ENCODE data around the gene COBL.
"Not testable (repeated sequence)": the region's sequence is repeated elsewhere in the genome, so short reads cannot be mapped to it uniquely, and the experiment has no call there.

COBL gene

DNA sequence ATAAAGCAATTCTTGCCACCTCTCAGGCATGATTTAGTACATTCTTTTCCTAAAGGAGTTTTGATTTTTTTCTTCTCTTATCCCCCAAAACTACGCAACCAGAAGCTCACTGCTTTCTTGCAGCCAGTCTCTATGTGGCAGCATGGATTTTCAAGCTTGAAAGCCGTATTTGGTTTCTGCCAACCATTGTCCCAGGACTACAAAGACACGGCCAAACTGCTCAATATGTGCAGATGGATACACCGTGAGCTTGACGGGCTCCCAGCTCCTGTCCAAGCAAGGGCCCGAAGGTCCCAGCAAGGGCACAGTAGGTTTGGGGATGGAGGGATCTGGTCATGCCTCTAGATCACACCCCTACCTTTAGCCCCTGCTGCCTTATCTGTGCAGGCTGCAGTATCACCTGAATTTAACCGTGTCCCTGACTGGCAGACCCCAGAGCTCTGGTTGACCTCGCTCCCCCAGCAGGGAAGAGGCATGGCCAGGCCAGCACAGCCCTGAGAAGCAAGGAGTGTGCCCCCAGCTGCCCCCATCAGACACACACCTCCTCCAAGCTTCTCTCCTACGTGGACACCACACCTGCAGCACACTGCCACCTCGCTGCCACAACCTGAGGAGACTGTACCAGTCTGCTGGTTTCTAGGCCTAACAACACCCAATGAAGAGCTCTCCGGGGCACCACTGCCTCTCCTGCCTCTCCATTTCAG, 86.8 kb downstream of the COBL start:
- no peak for DNase-seq

DNA sequence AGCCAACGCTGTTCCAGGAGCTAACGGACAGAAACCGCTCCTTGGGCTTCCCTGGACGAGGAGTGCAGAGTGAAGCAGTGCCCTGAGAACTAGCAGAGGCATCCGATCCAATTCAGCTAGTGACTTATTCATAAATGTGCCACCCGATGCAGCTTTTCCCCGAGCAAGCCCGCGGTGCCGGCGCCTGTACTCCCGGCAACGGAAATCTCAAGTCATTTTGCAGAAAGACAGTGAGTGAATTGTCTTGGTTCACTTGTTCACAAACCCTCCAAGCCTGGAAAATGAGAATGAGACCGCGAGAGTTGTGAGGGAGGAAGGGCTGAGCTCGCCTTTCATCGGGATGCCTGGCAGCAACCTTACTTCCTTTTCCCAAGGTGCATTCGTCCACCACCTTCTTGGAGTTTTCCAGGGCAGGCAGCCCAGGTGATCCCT, 87.5 kb downstream of the COBL start:
- DNase-seq = no peak

DNA sequence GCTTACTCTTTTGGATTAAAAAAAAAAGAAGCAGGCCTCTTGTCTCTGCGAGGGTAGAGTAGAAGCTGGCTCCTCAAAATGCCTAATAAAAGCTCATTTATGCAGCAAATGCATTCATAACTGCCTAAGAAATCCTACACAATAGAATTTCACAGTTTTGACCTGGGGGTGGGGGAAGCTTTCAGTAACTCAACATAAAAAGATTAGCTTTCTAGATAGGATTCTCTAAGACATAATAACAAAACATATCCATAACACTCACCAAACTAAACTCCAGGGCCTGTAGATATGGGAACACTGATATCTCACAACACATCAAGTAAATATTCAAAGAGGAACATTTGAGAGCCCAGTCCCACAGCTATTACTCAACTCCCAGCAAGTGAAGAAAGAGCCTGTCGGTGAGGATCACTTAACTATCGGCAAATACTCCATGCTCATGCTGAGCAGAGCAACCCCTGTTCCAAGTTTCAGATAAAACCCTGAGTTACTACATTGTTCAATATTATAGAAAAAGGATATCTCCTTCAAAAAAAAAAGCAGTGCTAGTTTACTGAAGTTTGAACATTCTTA, 88.1 kb downstream of the COBL start:
- DNase-seq = no peak

DNA sequence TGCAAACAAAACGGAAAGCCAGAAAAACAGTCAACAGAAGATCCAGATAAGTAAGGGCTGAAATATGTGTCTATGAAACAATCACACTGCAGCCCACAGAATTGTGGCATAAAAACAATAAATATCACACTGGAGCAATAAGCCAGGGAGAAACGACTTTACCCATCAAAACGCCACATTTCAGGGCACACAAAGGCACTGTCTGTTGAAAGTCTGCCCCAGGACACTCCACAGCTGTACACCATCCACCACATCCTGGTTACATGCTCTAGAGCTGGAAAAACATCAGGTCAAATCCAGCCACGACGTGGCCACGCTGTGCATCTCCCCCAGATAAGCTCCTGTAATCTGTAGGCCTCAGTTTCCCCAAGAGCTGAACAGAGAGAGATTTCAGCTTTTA, 88.7 kb downstream of the COBL start:
- DNase-seq = no peak

DNA sequence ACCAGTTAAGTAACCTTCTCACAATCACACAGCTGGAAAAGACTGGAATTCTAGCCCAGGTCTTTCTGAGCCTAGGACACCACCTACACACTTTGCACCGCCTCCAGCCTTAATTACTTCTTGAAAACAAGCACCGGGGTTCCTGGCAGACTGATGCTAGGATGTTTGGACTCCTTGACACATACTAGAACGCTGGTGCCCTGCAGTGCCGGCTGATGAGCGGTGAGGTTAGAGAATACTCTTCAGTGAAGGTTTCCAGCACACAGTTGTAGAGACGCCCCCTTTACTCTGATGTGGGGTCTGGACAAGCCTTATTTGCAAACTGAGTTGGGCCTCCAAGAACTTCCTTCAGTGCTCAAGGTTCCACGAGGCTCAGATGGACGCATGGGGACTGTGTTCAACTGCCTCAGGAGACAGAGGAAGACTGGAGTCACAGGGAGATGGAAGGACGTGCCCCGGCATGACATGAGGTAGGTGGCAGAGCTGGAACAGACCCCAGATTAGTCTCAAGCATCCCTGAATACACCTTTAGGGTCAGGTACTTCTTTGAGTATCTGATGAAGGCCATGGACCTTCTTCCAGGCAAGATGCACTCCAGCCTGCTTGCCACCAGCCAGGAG, 89.6 kb downstream of the COBL start:
- no peak for DNase-seq

DNA sequence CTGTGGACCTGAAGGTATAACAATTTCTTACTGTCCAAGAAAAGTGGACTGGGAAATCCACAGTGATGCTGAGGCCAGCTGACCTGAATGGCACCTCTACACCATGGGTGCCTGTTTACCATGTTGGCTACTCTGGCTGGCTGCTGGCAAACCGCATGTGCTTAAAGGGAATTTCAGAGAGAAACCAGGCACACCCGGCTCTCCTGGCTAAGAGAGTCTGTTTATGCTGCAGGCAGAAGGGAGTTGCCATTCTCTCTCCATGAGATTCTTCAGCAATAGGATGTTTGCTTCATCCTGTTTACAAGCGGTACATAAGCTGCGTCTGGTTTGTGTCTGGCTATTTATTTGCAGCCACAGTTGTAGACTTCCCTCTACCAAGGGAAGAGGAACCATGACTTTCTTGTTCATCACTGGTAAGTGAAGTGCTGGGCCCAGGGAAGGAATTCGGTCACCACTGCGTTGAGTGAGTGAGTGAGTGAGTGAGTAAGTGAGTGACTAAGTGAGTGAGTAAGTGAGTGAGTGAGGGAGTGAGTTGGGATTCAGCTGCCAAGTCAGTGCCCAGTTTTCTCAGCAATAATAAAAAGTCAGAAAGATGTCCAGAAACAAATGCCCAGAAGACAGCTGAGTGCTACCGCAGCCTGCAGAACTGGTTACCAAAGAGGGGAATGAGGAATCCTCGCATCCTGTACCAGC, 90.4 kb downstream of the COBL start:
- DNase-seq = no peak

DNA sequence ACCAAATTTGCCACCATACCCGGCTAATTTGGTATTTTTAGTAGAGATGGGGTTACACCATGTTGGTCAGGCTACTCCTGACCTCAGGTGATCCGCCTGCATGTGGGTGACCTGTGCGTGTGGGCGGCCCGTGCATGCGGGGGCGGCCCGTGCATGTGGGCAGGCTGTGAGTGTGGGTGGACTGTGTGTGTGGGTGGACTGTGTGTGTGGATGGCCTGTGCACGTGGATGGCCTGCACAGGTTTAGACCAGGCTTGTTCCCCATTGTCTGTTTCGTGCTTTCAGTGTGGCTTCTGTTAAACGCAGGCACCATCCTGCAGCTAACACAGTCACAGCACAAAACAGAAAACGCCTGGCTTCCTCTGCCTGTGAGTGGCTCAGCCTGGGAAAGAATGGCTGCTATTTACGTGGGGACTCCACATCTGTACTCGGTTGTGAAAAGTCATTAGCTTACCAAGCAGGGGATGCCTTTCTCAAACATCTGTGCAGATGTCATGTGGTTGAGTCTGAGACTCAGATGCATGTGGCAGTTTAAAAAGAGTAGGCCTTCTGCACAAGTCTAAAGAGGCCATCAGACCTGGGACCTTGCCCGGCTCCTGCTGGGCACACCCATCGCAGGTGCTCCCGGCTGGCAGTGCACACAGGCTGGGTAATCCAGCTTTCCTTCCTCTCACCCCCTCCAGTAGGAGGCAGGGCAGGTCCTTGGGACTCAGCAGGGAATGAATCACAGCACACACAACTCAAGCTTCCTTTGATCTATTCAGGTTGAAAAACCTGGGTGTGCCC, 91.6 kb downstream of the COBL start:
- DNase-seq = no peak

DNA sequence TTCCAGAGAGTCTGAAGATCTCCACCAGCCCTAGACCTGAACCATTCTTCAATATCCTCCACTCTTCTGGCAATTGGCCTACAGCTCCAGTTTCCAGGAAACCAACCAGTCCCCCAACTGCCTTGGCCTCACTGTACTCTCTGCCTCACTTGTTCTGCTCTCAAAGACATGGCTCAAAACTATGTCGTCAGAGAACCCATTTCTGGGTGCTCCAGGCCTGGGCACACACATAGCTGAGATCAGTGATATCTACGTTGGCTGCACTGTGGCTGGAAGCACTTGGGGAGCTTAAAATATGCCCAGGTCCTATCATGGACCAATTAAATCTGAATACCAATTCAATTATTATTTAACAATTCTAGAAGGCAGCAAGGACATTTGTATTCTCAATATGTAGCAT, 93.1 kb downstream of the COBL start:
- DNase-seq = no peak

DNA sequence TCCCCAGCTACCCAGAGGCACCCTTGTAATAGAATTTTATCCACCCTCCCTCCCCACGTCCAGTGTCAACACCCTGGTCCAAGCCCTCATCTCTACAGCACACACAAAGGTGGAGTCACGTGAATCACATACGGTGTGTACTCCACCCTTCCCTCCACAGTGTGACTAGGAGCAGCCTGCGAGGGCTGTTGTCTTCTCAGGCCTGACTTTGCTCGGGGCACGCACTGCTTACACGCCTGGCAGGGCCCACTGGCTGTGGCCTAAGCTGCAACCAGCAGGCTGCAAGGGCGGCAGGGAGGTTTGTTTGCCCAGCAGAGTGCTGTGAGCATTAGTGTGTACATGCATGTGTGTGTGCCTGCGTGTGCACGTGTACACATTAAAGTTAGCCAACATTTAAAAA, 93.7 kb downstream of the COBL start:
- no peak for DNase-seq

DNA sequence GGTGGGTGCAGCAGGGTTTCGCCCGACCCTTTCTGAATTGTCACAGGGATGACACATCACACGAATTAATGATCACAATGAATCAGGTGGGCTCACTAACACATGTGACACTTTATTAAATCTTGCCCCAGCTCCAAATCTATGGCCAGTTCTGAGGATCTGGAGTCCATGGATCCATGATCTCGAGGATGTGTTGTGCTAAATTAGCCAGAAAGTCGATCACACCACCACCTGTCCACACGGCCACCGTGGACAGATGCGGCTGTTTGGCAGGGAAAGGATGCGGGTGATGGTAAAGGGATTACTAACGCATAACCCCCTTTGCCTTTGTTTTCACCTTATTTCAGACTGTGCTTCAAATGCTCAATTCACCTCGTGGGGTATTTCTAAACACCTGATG, 96.4 kb downstream of the COBL start:
- DNase-seq = no peak

DNA sequence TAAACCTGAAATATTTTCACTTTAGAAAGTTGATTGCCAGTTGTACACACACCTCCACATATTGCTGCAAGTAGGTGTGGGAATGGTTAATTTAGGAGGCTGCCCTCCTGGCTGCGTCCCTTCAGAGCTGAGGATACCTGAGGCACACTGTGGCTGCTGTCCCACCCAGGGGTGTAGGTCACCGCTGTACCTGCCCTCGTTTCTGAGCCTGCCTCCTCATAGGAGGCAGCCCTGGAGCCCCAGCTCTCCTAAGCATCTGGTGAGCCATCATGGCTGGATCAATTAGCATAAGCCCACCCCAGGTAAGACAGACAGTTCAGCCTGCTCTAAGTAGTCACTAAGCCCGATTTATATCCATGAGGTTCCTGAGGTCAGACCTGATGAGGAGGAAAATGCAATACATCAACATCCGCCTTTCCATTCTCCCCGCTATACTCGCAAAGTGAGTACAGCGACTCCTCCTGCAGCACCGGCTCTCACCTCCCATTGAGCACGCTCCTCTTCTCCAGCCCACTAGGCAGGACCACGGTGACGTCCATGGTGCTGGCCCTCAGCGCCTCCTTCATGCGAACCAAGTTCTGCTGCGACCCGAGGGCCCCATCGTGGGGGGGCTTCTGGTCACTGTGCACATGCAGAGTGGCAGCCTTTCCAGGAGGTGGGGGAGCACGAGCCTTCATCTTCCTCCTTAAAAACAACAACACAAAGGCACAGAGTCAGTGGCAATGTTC, 97.2 kb downstream of the COBL start:
- DNase-seq = no peak

DNA sequence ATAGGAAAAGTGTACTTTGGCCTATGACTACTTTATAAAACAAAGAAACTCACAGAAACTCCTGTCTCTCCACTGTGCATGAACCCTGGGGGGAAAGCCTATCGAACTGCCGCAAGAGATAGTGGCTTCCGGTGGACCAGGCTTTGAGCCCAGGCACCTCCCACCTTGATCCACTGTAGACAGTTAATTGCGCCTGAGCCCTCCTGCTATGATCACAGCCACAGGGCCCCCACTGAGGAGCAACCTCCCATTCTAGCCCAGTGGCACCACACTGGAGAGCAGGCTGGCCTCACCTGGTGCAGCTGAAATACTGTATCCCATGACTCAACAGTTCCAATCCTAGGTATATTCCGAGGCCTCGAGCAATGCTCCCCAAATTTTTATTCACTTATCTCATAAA, 98.8 kb downstream of the COBL start:
- no peak for DNase-seq

DNA sequence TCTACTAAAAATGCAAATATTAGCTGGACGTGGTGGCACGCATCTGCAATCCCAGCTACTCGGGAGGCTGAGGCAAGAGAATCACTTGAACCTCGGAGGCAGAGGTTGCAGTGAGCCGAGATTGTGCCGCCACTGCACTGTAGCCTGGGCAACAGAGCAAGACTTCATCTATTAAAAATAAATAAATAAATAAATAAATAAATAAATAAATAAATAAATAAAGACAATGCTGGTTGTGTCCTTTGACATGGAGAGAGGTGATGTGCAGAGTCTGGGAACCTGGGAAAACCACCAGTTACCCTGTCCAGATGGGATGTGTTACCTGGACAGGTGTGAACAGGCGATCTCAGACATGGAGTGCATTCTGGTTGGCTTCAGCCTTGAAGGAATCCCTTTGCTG, 102.5 kb downstream of the COBL start:
- DNase-seq = no peak

DNA sequence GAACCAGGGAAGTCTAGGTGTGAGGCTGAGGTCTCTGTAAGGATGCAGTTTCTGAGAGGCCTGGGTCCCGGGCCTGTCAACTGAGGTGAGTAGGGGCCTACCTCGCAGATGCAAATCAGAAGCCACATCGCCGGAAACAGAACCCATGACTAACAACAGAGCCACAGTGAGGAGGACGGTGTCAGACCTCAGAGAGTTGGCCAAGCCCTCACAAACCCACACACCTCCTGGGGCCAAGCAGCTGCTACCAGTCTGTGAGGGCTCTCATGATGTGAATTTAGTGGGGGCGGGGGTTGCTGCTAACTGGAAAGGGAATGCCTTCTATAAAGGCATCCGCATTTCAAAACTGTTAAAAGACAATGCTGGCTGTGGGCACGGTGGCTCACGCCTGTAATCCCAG, 103.0 kb downstream of the COBL start:
- DNase-seq = no peak

DNA sequence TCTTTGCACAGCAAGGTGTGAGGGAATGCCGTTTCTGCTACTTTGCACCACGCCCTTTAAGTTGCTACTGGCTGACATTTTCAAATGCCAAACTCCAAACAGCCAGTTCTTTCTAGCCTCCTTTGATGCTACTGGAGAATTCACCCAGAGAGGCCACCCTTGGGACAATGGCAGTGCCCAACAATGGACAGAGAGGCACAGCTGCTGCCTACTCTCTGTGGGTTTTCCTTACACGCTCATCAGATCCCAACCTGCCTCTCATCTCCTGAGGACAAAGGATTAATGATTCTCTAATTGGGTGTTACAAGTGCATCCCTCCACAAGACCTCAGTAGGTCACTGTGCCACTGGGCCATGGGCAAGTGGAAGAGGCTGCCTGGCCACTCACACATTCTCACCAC, 105.8 kb downstream of the COBL start:
- no peak for DNase-seq

DNA sequence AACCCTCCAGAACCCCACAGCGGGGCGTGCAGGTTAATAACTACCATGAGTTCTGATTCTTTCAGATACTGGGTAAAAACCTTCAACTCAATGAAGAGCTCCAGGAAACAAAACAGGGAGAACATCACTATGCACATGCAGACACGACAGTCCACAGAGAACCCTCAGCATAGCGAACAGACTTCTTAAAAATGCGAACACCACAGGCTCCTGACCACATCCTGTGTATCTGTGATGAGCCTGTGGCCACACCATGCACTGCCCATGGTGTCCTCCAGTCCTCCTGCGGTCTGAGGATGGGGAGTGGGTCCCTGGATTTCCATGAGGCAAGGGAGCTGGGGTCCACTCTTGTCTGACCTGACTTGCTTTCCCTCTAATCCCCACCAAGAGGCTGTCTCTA, 107.2 kb downstream of the COBL start:
- no peak for DNase-seq

DNA sequence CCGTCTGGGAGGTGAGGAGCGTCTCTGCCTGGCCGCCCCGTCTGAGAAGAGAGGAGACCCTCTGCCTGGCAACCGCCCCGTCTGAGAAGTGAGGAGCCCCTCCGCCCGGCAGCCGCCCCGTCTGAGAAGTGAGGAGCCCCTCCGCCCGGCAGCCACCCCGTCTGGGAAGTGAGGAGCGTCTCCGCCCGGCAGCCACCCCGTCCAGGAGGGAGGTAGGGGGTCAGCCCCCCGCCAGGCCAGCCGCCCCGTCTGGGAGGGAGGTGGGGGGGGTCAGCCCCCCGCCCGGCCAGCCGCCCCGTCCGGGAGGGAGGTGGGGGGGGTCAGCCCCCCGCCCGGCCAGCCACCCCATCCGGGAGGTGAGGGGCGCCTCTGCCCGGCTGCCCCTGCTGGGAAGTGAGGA, 108.5 kb downstream of the COBL start:
- DNase-seq = not testable (repeated sequence)

DNA sequence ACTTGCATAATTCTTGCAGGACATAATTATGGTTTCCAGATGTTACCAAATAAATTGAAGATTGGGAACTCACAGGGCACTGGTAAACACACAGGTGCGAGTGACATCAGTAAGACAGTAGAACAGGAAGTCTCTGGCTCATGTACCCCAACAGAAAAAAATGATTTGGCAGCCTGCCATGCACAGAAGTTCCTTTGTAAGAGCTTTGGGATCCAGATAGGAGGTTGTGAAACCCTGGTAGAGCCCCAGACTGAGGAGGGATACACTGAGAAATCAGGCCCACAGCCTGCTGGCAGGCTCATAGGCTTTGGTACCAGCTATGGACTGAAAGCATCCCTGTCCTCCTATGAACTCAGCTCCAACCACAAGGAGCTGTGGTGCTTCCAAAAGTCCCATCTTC, 118.0 kb downstream of the COBL start:
- DNase-seq = no peak

DNA sequence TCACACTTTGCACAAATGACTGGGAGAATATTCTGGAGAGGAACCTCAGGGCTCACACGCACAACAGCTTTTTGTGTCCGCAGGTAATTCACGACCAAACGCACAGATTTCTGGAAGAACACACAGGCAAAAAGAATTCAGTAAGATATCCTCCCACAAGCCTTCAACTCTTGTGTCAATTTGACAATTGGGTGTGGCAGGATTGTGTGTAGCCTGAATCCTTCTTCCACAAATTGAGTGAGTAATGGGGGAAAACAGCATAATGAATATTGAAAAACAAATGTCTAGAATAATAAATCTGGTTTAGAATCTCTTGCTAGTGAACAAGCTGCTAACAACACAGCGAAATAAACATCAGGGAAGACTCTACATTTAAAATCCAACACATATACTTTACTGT, 125.6 kb downstream of the COBL start:
- no peak for DNase-seq

DNA sequence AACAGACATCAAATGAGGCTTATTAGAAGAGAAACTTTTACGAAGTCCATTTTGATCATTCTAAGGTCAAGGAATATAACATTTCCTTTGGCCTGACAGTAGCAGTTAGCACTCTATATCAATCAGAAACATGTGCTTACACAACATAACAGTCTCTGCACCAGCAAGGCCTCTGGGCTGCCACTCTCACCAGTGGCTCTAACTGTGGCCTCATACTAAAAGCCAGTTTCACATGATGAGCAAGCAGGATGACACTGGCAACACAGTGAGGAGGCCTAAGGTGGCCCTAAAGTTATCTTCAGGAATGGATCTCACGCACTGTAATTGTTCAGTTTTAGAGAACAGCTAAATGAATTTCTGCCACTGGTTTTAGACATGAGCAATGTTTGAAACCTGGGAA, 126.8 kb downstream of the COBL start:
- no peak for DNase-seq

DNA sequence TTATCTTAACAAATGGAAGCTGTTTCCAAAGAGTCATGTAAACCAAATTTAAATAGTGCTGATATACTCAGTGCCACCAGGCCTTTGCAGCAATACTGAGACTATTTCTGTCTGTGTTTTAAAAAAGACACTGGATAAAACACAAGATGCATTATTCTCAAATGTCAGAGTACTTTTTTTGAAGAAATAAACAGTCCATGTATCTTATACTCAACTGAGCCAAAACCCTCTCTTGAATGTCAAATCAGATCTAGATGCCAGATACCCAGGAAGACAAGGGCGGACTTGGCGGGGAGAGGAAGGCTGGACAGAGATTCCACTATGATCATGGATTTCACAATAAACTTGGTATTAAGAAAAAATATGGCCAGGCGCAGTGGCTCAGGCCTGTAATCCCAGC, 127.6 kb downstream of the COBL start:
- DNase-seq = no peak

DNA sequence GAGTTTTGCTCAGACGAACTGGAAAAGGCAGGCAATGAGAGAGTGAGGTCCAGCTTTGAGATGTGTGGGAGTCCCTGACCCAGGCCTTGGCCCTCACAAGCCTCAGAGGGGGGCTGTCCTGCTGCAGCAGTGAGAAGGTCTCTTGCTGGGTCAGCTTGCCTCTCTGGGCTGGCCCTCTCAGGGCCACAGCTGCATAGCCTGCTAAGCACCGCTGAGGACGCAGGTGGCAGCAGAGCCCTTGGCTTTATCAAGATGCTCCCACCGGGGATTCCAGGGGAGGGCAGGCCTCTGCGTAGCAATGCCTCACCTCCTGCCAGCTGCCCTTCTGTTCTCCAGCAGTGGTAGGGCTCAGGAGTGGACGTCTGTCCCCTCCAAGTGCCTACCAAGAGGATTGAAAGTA, 128.7 kb downstream of the COBL start:
- no peak for DNase-seq

DNA sequence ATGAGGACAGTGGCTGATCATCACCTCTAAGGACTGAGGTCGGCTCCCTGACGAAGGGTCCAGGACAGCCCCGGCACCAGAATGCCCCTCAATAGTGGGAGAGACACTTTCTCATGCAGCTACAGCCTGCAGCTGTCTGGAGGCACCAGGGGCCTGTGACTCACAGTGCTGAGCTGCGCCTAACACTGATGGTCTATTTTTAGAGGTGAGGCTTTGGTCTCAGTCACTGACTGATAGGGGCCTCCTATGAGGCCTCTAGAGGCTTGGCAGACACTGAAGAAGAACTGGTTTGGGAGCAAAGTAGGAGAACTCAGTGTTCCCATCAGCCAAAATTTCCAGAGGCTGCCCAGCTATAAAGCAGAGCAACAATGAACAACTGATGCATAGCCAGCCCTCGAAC, 130.1 kb downstream of the COBL start:
- DNase-seq = no peak
